ENCODE results near the gene FOXN1.

GRCh38 chr17:28501421-28502284, 4.5 kb upstream of the FOXN1 start:
- TF ChIP-seq, protein P1, sequence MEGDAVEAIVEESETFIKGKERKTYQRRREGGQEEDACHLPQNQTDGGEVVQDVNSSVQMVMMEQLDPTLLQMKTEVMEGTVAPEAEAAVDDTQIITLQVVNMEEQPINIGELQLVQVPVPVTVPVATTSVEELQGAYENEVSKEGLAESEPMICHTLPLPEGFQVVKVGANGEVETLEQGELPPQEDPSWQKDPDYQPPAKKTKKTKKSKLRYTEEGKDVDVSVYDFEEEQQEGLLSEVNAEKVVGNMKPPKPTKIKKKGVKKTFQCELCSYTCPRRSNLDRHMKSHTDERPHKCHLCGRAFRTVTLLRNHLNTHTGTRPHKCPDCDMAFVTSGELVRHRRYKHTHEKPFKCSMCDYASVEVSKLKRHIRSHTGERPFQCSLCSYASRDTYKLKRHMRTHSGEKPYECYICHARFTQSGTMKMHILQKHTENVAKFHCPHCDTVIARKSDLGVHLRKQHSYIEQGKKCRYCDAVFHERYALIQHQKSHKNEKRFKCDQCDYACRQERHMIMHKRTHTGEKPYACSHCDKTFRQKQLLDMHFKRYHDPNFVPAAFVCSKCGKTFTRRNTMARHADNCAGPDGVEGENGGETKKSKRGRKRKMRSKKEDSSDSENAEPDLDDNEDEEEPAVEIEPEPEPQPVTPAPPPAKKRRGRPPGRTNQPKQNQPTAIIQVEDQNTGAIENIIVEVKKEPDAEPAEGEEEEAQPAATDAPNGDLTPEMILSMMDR (conservative IDR thresholded peaks at IDR 0.05; ENCODE audit: low read length) = no peak
- TF ChIP-seq EZH2phosphoT487 (IDR thresholded peaks at IDR 0.05; ENCODE audit: borderline replicate concordance) = no peak

All from Loucy (cell line).